Measurements from ENCODE around the gene CCDC92.
"Not testable (repeated sequence)": the region's sequence is repeated elsewhere in the genome, so short reads cannot be mapped to it uniquely, and the experiment has no call there.

CCDC92 gene

GRCh38 chr12:123948401-123948795 lies 24.2 kb downstream of the CCDC92 start:
- Histone ChIP-seq H3K4me1 (peaks cover 0 to 31% (median 18%) of the 10 kb centered on the region in 4 donors), H3K36me3 (peaks cover 1 to 34% (median 25%) of the 10 kb centered on the region in 3 donors), H3K4me3 (no peak overlapping the region), H3K9me3 (no peaks in the 10 kb centered on the region), H3K27me3 (no peaks in the 10 kb centered on the region), H3K27ac (no peak overlapping the region)
- no peak for TF ChIP-seq CTCF (IDR thresholded peaks at IDR 0.05)
- no peak for DNase-seq
- intact Hi-C loops (cut with DNase I; ENCODE audit: low total_unique reads), result no loop called here

GRCh38 chr12:123947531-123947930 lies 25.1 kb downstream of the CCDC92 start:
- H3K27ac ChIP-seq; H3K4me3 ChIP-seq; H3K9me3 ChIP-seq; DNase-seq; intact Hi-C loops (cut with DNase I; ENCODE audit: low total_unique reads); H3K27me3 ChIP-seq: not testable (repeated sequence)
- H3K4me1 ChIP-seq, result peaks cover 0 to 33% (median 18%) of the 10 kb centered on the region in 4 donors
- H3K36me3 ChIP-seq, result peaks cover 10 to 42% (median 33%) of the 10 kb centered on the region in 3 donors

GRCh38 chr12:123946516-123947505 lies 25.8 kb downstream of the CCDC92 start:
- H3K27ac ChIP-seq, H3K4me3 ChIP-seq, H3K9me3 ChIP-seq, DNase-seq, H3K27me3 ChIP-seq: not testable (repeated sequence)
- intact Hi-C loops (cut with DNase I; ENCODE audit: low total_unique reads), result loop anchor here (1.0 kb wide), 1 partner anchor 15 kb away; no protein-coding TSS in a partner anchor
- peaks cover 0 to 27% (median 13%) of the 10 kb centered on the region in 4 donors for H3K4me1 ChIP-seq
- peaks cover 17 to 50% (median 40%) of the 10 kb centered on the region in 3 donors for H3K36me3 ChIP-seq

- DNase-seq, result no peak
- H3K27ac ChIP-seq, result no peak overlapping the region
- H3K4me3 ChIP-seq, result no peak overlapping the region
- no peaks in the 10 kb centered on the region for H3K9me3 ChIP-seq
- peaks cover 23 to 56% (median 47%) of the 10 kb centered on the region in 3 donors for H3K36me3 ChIP-seq
- intact Hi-C loops (cut with DNase I; ENCODE audit: low total_unique reads), result loop anchor here (1.0 kb wide), 1 partner anchor 14 kb away; no protein-coding TSS in a partner anchor
- H3K4me1 ChIP-seq, result peaks cover 0 to 21% (median 12%) of the 10 kb centered on the region in 4 donors
- no peaks in the 10 kb centered on the region for H3K27me3 ChIP-seq
- no peak for TF ChIP-seq CTCF (IDR thresholded peaks at IDR 0.05)
Measured at GRCh38 chr12:123946152-123946515, 26.5 kb downstream of the CCDC92 start.

GRCh38 chr12:123945287-123946151 lies 27.1 kb downstream of the CCDC92 start:
- DNase-seq, result no peak
- peaks cover 0 to 14% (median 7%) of the 10 kb centered on the region in 4 donors for H3K4me1 ChIP-seq
- H3K9me3 ChIP-seq, result no peaks in the 10 kb centered on the region
- intact Hi-C loops (cut with DNase I; ENCODE audit: low total_unique reads), result loop anchor here (1.0 kb wide), 1 partner anchor 13 kb away; no protein-coding TSS in a partner anchor
- TF ChIP-seq CTCF (IDR thresholded peaks at IDR 0.05), result no peak
- no peak overlapping the region for H3K4me3 ChIP-seq
- no peak overlapping the region for H3K27ac ChIP-seq
- H3K36me3 ChIP-seq, result peaks cover 26 to 62% (median 53%) of the 10 kb centered on the region in 3 donors
- no peaks in the 10 kb centered on the region for H3K27me3 ChIP-seq

GRCh38 chr12:123944696-123945095 lies 27.9 kb downstream of the CCDC92 start:
- Histone ChIP-seq H3K9me3 (no peaks in the 10 kb centered on the region), H3K4me3 (no peak overlapping the region), H3K36me3 (peaks cover 31 to 71% (median 62%) of the 10 kb centered on the region in 3 donors), H3K4me1 (peaks cover 0 to 9% (median 5%) of the 10 kb centered on the region in 4 donors), H3K27me3 (no peaks in the 10 kb centered on the region), H3K27ac (no peak overlapping the region)
- TF ChIP-seq CTCF (IDR thresholded peaks at IDR 0.05), result no peak
- DNase-seq, result no peak
- intact Hi-C loops (cut with DNase I; ENCODE audit: low total_unique reads), result no loop called here
